Right kidney (tissue), 1 donor: ENCODE measurements around the gene PSAP.
"Not testable (repeated sequence)": the region's sequence is repeated elsewhere in the genome, so short reads cannot be mapped to it uniquely, and the experiment has no call there.

Experiments
- DNase-seq: peaks from one replicate; pipeline ENCODE4 v3.0.0-alpha.2; 2016

PSAP gene

GRCh38 chr10:71877821-71878220 is 26.8 kb upstream of the PSAP start:
- no peak for DNase-seq

GRCh38 chr10:71874680-71875354 is 23.8 kb upstream of the PSAP start:
- DNase-seq = not testable (repeated sequence)

GRCh38 chr10:71873582-71874211 is 22.6 kb upstream of the PSAP start:
- no peak for DNase-seq

GRCh38 chr10:71869601-71870000 is 18.6 kb upstream of the PSAP start:
- not testable (repeated sequence) for DNase-seq

GRCh38 chr10:71868192-71868697 is 17.2 kb upstream of the PSAP start:
- DNase-seq = no peak

GRCh38 chr10:71865561-71866041 is 14.6 kb upstream of the PSAP start:
- DNase-seq = no peak

- DNase-seq = no peak
These were observed 13.9 kb upstream of the PSAP start for GRCh38 chr10:71864911-71865361.

- DNase-seq = no peak
These were observed 12.2 kb upstream of the PSAP start for GRCh38 chr10:71863203-71863602.

- DNase-seq = no peak
These were observed 9.4 kb upstream of the PSAP start for GRCh38 chr10:71860243-71861029.

- DNase-seq = no peak
These were observed 7.2 kb upstream of the PSAP start for GRCh38 chr10:71857934-71858890.

GRCh38 chr10:71856619-71857018 is 5.6 kb upstream of the PSAP start:
- no peak for DNase-seq

GRCh38 chr10:71854031-71854430 is 3.0 kb upstream of the PSAP start:
- no peak for DNase-seq

- DNase-seq = no peak
These were observed 1.4 kb upstream of the PSAP start for GRCh38 chr10:71852355-71852937.

- not testable (repeated sequence) for DNase-seq
These were observed 529 bp upstream of the PSAP start for GRCh38 chr10:71851465-71852095.

- no peak for DNase-seq
These were observed 869 bp downstream of the PSAP start for GRCh38 chr10:71850021-71850742.

- DNase-seq = no peak
These were observed 1.6 kb downstream of the PSAP start for GRCh38 chr10:71849461-71849908.

GRCh38 chr10:71848325-71849275 is 2.5 kb downstream of the PSAP start:
- DNase-seq = no peak

- no peak for DNase-seq
These were observed 3.6 kb downstream of the PSAP start for GRCh38 chr10:71847418-71847817.

GRCh38 chr10:71846816-71847215 is 4.2 kb downstream of the PSAP start:
- no peak for DNase-seq
